Measurements from ENCODE around the gene BPIFB4.

BPIFB4 gene

GRCh38 chr20:33154252-33154651 is 74.8 kb downstream of the BPIFB4 start:
- FAIRE-seq (no peak), DNase-seq (ENCODE audit: insufficient read length, low spot score) (no peak)

GRCh38 chr20:33158637-33159385 is 79.4 kb downstream of the BPIFB4 start:
- no peak for FAIRE-seq
- DNase-seq (ENCODE audit: insufficient read length, low spot score) = no peak

- FAIRE-seq (no peak), DNase-seq (ENCODE audit: insufficient read length, low spot score) (no peak)
These were observed 80.3 kb downstream of the BPIFB4 start for GRCh38 chr20:33159713-33160112.

- FAIRE-seq = no peak
- DNase-seq (ENCODE audit: insufficient read length, low spot score) = no peak
These were observed 81.2 kb downstream of the BPIFB4 start for GRCh38 chr20:33160681-33161080.
